ENCODE measurements around the gene BZW1. TPM values are rescaled to one million over a fixed set of nuclear protein-coding genes. Genes with fewer than 3 reads are reported as not detected.

The BZW1 gene
- total RNA-seq, 1 donor: 590 TPM

Small RNAs within 50 kb of the gene (small RNA-seq; reads per million reads assigned to genes)
- not detected for gene RF00019
- gene RNA5SP115: not detected
- gene RNU1-133P: not detected
- not detected for gene RNU6-31P

Other genes starting within 250 kb of the BZW1 start
- 76.4 and 87.8 TPM in 2 replicates for gene AOX1, start 225.9 kb upstream of the BZW1 start, total RNA-seq
- gene CLK1, start 52.7 kb downstream of the BZW1 start, total RNA-seq: 73.5 and 77.2 TPM in 2 replicates
- gene PPIL3, start 77.2 kb downstream of the BZW1 start, total RNA-seq: 45.2 and 51.6 TPM in 2 replicates
- gene NIF3L1, start 77.5 kb downstream of the BZW1 start, total RNA-seq: 20.0 and 22.1 TPM in 2 replicates
- gene ORC2, start 151.8 kb downstream of the BZW1 start, total RNA-seq: 13.0 and 14.5 TPM in 2 replicates

All from osteoblast (primary cell).